K562 (cell line): ENCODE data around the gene FOXK2. TPM values are rescaled to one million over a fixed set of nuclear protein-coding genes. Genes with fewer than 3 reads are reported as not detected.

Experiments used
- ATAC-seq: fragments of 200-7000 bp; cut with Tn5 transposase; 3 replicates; pipeline ENCODE4 v1.9.1; 2020; ENCODE audit warnings: moderate library complexity
- BruUV-seq: library from RNA; stranded (reverse); fragments of 400-500 nt; replicated peaks from 2 replicates; lab custom pipeline; 2021; lab: Mats Ljungman, UMichigan
- CTCF ChIA-PET: fragments of 300-600 bp; formaldehyde crosslinking; extraction: SDS; loops from one replicate; lab custom pipeline; 2021; ENCODE audit warnings: low intra/inter-chr PET ratio; lab: Yijun Ruan, JAX
- POLR2A ChIA-PET: fragments of 300-600, 350-650 bp; sonication (Branson Sonifier 250); formaldehyde crosslinking; extraction: SDS; loops from one replicate; lab custom pipeline; 2021; ENCODE audit warnings: antibody characterized with exemption, inconsistent platforms; lab: Yijun Ruan, JAX
- DNase-seq, 4 experiments: peaks; one replicate each; pipeline versions ENCODE4 v3.0.0 to v3.0.0-alpha.2; 2011 to 2018; ENCODE audit warnings: low spot score in 3 of 4, mixed read lengths in 3 of 4; ENCODE audit errors: extremely low read depth in 1 of 4
- FAIRE-seq: peaks from 2 replicates; lab custom pipeline; 2011; peaks lifted over from hg19 to GRCh38; lab: Jason Lieb, UNC
- H2AFZ ChIP-seq: 2 replicates; pipeline ENCODE4 v1.6.0; 2011; ENCODE audit warnings: low read depth, low read length, control low read depth, inconsistent platforms
- H3K27ac ChIP-seq: fragments of 200-600 bp; 3 replicates; pipeline ENCODE4 v1.8.0; 2011; ENCODE audit warnings: low read depth, mild to moderate bottlenecking, control low read depth, inconsistent platforms, low read length, moderate library complexity, mixed read lengths; ENCODE audit errors: extremely low read depth
- H3K27me3 ChIP-seq, 2 experiments: fragments of 300-600 bp in 1 of 2; 2 replicates in 1 of 2; 3 replicates in 1 of 2; pipeline versions ENCODE4 v1.6.0 to v1.8.0; 2011; ENCODE audit warnings: inconsistent platforms in 2 of 2, low read length in 2 of 2, mild to moderate bottlenecking in 1 of 2, mixed read lengths in 1 of 2, moderate library complexity in 1 of 2; ENCODE audit not compliant: control insufficient read depth in 2 of 2, insufficient read depth in 2 of 2
- H3K36me3 ChIP-seq: fragments of 300-600 bp; 3 replicates; pipeline ENCODE4 v1.8.0; 2011; ENCODE audit warnings: mild to moderate bottlenecking, low read length, inconsistent platforms; ENCODE audit not compliant: control insufficient read depth, insufficient read depth
- H3K4me1 ChIP-seq, 2 experiments: fragments of 200-600 bp in 1 of 2; replicated peaks in 1 of 2; 2 replicates in 1 of 2; 3 replicates in 1 of 2; pipeline versions ENCODE4 v1.5.1 to v1.8.0; 2011; ENCODE audit warnings: inconsistent platforms in 2 of 2, low read length in 2 of 2, mild to moderate bottlenecking in 1 of 2, mixed read lengths in 1 of 2, moderate library complexity in 1 of 2; ENCODE audit not compliant: control insufficient read depth in 2 of 2, insufficient read depth in 2 of 2
- H3K4me2 ChIP-seq: 2 replicates; pipeline ENCODE4 v1.6.1; 2011; ENCODE audit warnings: low read length, control low read depth, inconsistent platforms, mixed read lengths; ENCODE audit not compliant: insufficient read depth
- H3K4me3 ChIP-seq: fragments of 200-600 bp; sonication (generic), shearing (Covaris generic); 2 replicates; pipeline ENCODE4 v1.5.1; 2016; ENCODE audit warnings: control low read depth, inconsistent platforms
- H3K79me2 ChIP-seq: fragments of 200-600 bp; 3 replicates; pipeline ENCODE4 v1.8.0; 2011; ENCODE audit warnings: low read length, inconsistent platforms; ENCODE audit not compliant: control insufficient read depth, insufficient read depth
- H3K9ac ChIP-seq, 2 experiments: 2 replicates each; pipeline versions ENCODE4 v1.6.0 to v1.6.1; 2011; ENCODE audit warnings: low read depth in 2 of 2, low read length in 2 of 2, control low read depth in 1 of 2, inconsistent platforms in 1 of 2, mild to moderate bottlenecking in 1 of 2, mixed read lengths in 1 of 2; ENCODE audit not compliant: insufficient read depth in 1 of 2
- H3K9me1 ChIP-seq: one replicate; pipeline ENCODE4 v1.6.0; 2011; ENCODE audit warnings: inconsistent platforms, mild to moderate bottlenecking, low read length, moderate library complexity; ENCODE audit not compliant: control insufficient read depth, insufficient read depth
- H3K9me3 ChIP-seq: replicated peaks from 2 replicates; pipeline ENCODE4 v1.5.1; 2011; ENCODE audit warnings: low read depth, low read length, inconsistent platforms; ENCODE audit not compliant: control insufficient read depth, insufficient read depth
- H4K20me1 ChIP-seq: replicated peaks from 2 replicates; pipeline ENCODE4 v1.6.1; 2011; ENCODE audit warnings: low read length, inconsistent platforms, mixed read lengths; ENCODE audit not compliant: control insufficient read depth, insufficient read depth
- CBFA2T2 ChIP-seq: fragments of 450-650 bp; conservative IDR thresholded peaks from 2 replicates; pipeline ENCODE4 v1.6.1; 2017; ENCODE audit warnings: mild to moderate bottlenecking
- CTBP1 ChIP-seq: fragments of 450-650 bp; IDR thresholded peaks from 2 replicates; pipeline ENCODE4 v1.6.1; 2016; ENCODE audit warnings: borderline replicate concordance
- ELF1 ChIP-seq: fragments of 200-800 bp; sonication (Bioruptor generic); IDR thresholded peaks from 2 replicates; pipeline ENCODE4 v1.6.1; 2016; ENCODE audit warnings: missing genetic modification characterization, missing compliant biosample characterization
- FOXJ2 ChIP-seq: fragments of 200-800 bp; sonication (Bioruptor generic); IDR thresholded peaks from 2 replicates; pipeline ENCODE4 v1.6.1; 2016; ENCODE audit warnings: missing genetic modification characterization, missing compliant biosample characterization
- GABPB2 ChIP-seq: fragments of 250-450 bp; sonication (Bioruptor Pico); conservative IDR thresholded peaks from 2 replicates; pipeline ENCODE4 v1.5.1; 2021; ENCODE audit warnings: mild to moderate bottlenecking
- HDGF ChIP-seq: fragments of 450-650 bp; IDR thresholded peaks from 2 replicates; pipeline ENCODE4 v1.6.1; 2016
- MIER1 ChIP-seq: fragments of 450-650 bp; IDR thresholded peaks from 2 replicates; pipeline ENCODE4 v1.6.1; 2016; ENCODE audit warnings: antibody characterized with exemption, mild to moderate bottlenecking, low read depth
- PBX2 ChIP-seq, 2 experiments: IDR thresholded peaks in 1 of 2; conservative IDR thresholded peaks in 1 of 2; 2 replicates each; pipeline ENCODE4 v1.6.1; 2016; ENCODE audit warnings: low read depth in 2 of 2, mild to moderate bottlenecking in 1 of 2, missing compliant biosample characterization in 1 of 2, missing genetic modification characterization in 1 of 2, moderate library complexity in 1 of 2
- ZBTB9 ChIP-seq: fragments of 450-650 bp; formaldehyde crosslinking; IDR thresholded peaks from 2 replicates; pipeline ENCODE4 v1.4.0; 2020; ENCODE audit warnings: mild to moderate bottlenecking, moderate library complexity
- ZNF609 ChIP-seq: sonication (generic); formaldehyde crosslinking; IDR thresholded peaks from 2 replicates; pipeline ENCODE4 v1.8.1; 2023; ENCODE audit warnings: missing genetic modification reagents, mild to moderate bottlenecking, borderline replicate concordance
- WGBS: fragments of 100-300 bp; shearing (Covaris generic); methylation state at CpG from one replicate; pipeline ENCODE4 v1.1.6; 2016; ENCODE audit warnings: low coverage, mixed read lengths; ENCODE audit not compliant: insufficient coverage; ENCODE audit errors: missing lambda C conversion rate; 5-methylcytosine and 5-hydroxymethylcytosine counted together
- in situ Hi-C: fragments of 300-500 bp; cut with MboI; formaldehyde crosslinking; loops from 4 replicates; pipeline ENCODE4 v1.15.0; 2018; ENCODE audit warnings: inconsistent platforms, mixed read lengths
- intact Hi-C: fragments of 100-400 bp; cut with micrococcal nuclease; formaldehyde crosslinking; loops from 2 replicates; pipeline ENCODE4 v1.14.2; 2022
- polyA plus RNA-seq, 8 experiments: library from polyadenylated mRNA; depleted of rRNA in 4 of 8; stranded (reverse) in 5 of 8; unstranded in 3 of 8; fragments of >200 nt; fragmentation: Nextera tagmentation in 2 of 8; fragmentation: Illumina TruSeq in 1 of 8; extraction: Ambion mirVana in 2 of 8; extraction: Trizol in 1 of 8; gene quantifications; 2 replicates each; pipeline versions ENCODE4 v1.2.1 to v1.2.3, GENCODE V29; 2011 to 2014; ENCODE audit warnings: inconsistent platforms in 1 of 8, missing spikeins in 1 of 8
- total RNA-seq, 7 experiments: library from RNA; depleted of rRNA in 6 of 7; stranded (reverse); fragments of >200 nt in 6 of 7; fragmentation: Illumina TruSeq in 2 of 7; extraction: Trizol in 2 of 7; gene quantifications; 2 replicates each; pipeline versions ENCODE4 v1.2.1 to v1.2.3, GENCODE V29; 2011 to 2021; ENCODE audit warnings: low replicate concordance in 1 of 7

The FOXK2 gene
- total and polyA plus RNA-seq, 9 of the 15 experiments (the other 6 are each of a cell fraction or from before 2014, with no cell fraction given): 3.0 to 86.0 (median 44.1) TPM

- no peak for TF ChIP-seq MIER1
- TF ChIP-seq, all 486 proteins: peak for 0
These were observed 83.0 kb downstream of the FOXK2 start (continued) for GRCh38 chr17:82602487-82602886.

- H3K4me3 ChIP-seq: no peak overlapping the region
- no peak for FAIRE-seq
- H2AFZ ChIP-seq: no peak overlapping the region
- peaks cover 0 to 15% of the 10 kb centered on the region in 2 experiments; a peak in 2 of 5 replicates for H3K4me1 ChIP-seq
- H3K4me2 ChIP-seq: no peak overlapping the region
- no TSS peak for BruUV-seq
- peaks cover 78% of the 10 kb centered on the region; the same call in 2 of the 3 replicates for H3K36me3 ChIP-seq
- no peaks in the 10 kb centered on the region for H4K20me1 ChIP-seq
- ChIA-PET CTCF (no interaction called here), POLR2A (interaction anchor here (0.6 to 1.6 kb wide), 4 partner anchors 8 to 1449 kb away, joined by 3 to 5 read pairs (median 4); no protein-coding TSS in a partner anchor)
- WGBS: 94% methylated on average over 20 of the region's 20 CpGs
- H3K27ac ChIP-seq: no peak overlapping the region
- H3K79me2 ChIP-seq: 0 out of 3 replicates have a peak, but pooled peaks cover 6% of the 10 kb centered on the region
- in situ Hi-C loops (no loop called here), intact Hi-C loops (no loop called here)
- no peak for DNase-seq
- no peaks in the 10 kb centered on the region for H3K9me1 ChIP-seq
- no peak overlapping the region for H3K9ac ChIP-seq
- no peaks in the 10 kb centered on the region for H3K27me3 ChIP-seq
- ATAC-seq: no peak
- H3K9me3 ChIP-seq: peaks cover 2% of the 10 kb centered on the region; the same call in 1 of the 2 replicates
- TF ChIP-seq ZNF609 (CRISPR knock-in tag): no peak
- TF ChIP-seq GABPB2 (CRISPR knock-in tag): no peak
- no peak for TF ChIP-seq PBX2 (CRISPR knock-in tag; IDR thresholded peaks at IDR 0.05; ENCODE audit: low read depth)
- TF ChIP-seq PBX2 (tag; conservative IDR thresholded peaks at IDR 0.05; ENCODE audit: low read depth): no peak
- TF ChIP-seq ELF1 (tag): no peak
- no peak for TF ChIP-seq FOXJ2
- TF ChIP-seq CBFA2T2: no peak
- TF ChIP-seq CTBP1: no peak
- TF ChIP-seq HDGF: no peak
- TF ChIP-seq ZBTB9 (CRISPR knock-in tag): no peak
These were observed 83.6 kb downstream of the FOXK2 start for GRCh38 chr17:82602986-82603710.
